Pancreas (tissue), 10 donors: Measurements from ENCODE around the gene FAM181A. TPM values are rescaled to one million over a fixed set of nuclear protein-coding genes. Genes with fewer than 3 reads are reported as not detected.
A peak's percentile ranks its signal among the peaks of the same experiment; 100 is the strongest.

Source experiments
- ATAC-seq, 4 donors: fragments of 200-7000 bp; cut with Tn5 transposase; one replicate each; pipeline versions ENCODE4 v1.8.0 to v1.9.1; 2020; ENCODE audit warnings: mild to moderate bottlenecking in 4 of 4, moderate library complexity in 4 of 4
- DNase-seq, 6 donors: peaks; one replicate each; pipeline ENCODE4 v3.0.0-alpha.2; 2020
- FAIRE-seq: peaks from 2 replicates; lab custom pipeline; 2012; peaks lifted over from hg19 to GRCh38; lab: Jason Lieb, UNC
- H3K27ac ChIP-seq, 4 donors: fragments of 200-600 bp; sonication (generic); 1 replicate in 3 of 4; 2 replicates in 1 of 4; pipeline versions ENCODE4 v1.5.0 to v1.8.0; 2020
- H3K27me3 ChIP-seq, 4 donors: fragments of 200-600 bp; one replicate each; pipeline ENCODE4 v1.8.0; 2021
- H3K36me3 ChIP-seq, 3 donors: fragments of 200-600 bp; sonication (generic) in 1 of 3; one replicate each; pipeline versions ENCODE4 v1.5.0 to v1.8.0; 2020 to 2021
- H3K4me1 ChIP-seq, 3 donors: fragments of 200-600 bp; one replicate each; pipeline ENCODE4 v1.8.0; 2021
- H3K4me3 ChIP-seq, 4 donors: fragments of 200-600 bp; sonication (generic) in 2 of 4; one replicate each; pipeline versions ENCODE4 v1.5.0 to v1.8.0; 2020 to 2021
- H3K9me3 ChIP-seq, 4 donors: fragments of 200-600 bp; one replicate each; pipeline ENCODE4 v1.8.0; 2021
- WGBS, 2 donors: extraction: QIAGEN DNeasy Blood & Tissue Kit; methylation state at CpG; one replicate each; pipeline ENCODE4 v1.1.7; 2013; 5-methylcytosine and 5-hydroxymethylcytosine counted together
- intact Hi-C, 3 donors: fragments of 100-400 bp; cut with DNase I; formaldehyde crosslinking; loops; one replicate each; pipeline versions ENCODE4 v1.11.1 to v1.14.2; 2022
- polyA plus RNA-seq, 2 donors: library from polyadenylated mRNA; stranded (reverse); fragments of 200-250 nt; gene quantifications; one replicate each; pipeline ENCODE4 v1.2.3, GENCODE V29; 2013
- total RNA-seq, 6 donors: library from RNA; stranded (reverse); fragmentation: NEBNext Ultra II Directional in 4 of 6; extraction: Animal tissue kit (Norgen Biotek cat#: 25700) in 4 of 6; gene quantifications; one replicate each; pipeline versions ENCODE4 v1.2.1 to v1.2.4, GENCODE V29; 2021 to 2023
- TF ChIP-seq, protein P1 (sequence below), 4 donors: fragments of 200-600 bp; sonication (generic) in 3 of 4; IDR thresholded peaks; one replicate each; pipeline versions ENCODE4 v1.5.0 to v1.8.0; 2021; ENCODE audit warnings: antibody characterized with exemption in 4 of 4
- donor health status: healthy with polysubstance abuse.
- donor health status: DM: no; HTN: no; CAD: no; lungs with moderate emphysema.
- donor health status: DM: no; HTN: no; CAD: no.
- donor health status: control.
- donor health status: control.
- donor health status: Bipolar disorder and iron deficiency.
- donor health status: DM: yes; HTN: yes; CAD: no.
- donor health status: DM: no; HTN: no; CAD: no.
- donor health status: DM: no; HTN: no; CAD: no.
- donor health status: DM: yes; HTN: yes; CAD: no.

Gene FAM181A
- total and polyA plus RNA-seq, 8 donors, result not detected

DNA sequence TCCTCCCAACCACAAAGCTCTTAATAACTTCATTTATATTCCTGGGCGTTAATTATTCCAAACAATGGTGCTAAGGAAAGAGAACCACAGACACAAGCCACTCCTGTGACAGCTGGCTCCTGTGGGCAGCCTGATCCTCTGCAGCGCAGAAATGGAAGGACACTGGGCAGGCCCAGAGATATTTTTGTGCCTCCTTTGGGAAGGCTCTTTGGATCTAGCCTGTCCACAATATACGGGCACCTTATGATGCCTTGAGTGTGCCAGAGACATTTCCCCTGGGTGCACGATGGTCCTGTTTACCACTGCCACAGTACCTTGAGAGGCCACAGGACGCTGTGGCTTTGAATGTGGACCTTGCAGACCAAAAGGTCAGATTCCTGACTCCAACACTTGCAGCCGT is 47.2 kb downstream of the FAM181A start:
- TF ChIP-seq, protein P1, sequence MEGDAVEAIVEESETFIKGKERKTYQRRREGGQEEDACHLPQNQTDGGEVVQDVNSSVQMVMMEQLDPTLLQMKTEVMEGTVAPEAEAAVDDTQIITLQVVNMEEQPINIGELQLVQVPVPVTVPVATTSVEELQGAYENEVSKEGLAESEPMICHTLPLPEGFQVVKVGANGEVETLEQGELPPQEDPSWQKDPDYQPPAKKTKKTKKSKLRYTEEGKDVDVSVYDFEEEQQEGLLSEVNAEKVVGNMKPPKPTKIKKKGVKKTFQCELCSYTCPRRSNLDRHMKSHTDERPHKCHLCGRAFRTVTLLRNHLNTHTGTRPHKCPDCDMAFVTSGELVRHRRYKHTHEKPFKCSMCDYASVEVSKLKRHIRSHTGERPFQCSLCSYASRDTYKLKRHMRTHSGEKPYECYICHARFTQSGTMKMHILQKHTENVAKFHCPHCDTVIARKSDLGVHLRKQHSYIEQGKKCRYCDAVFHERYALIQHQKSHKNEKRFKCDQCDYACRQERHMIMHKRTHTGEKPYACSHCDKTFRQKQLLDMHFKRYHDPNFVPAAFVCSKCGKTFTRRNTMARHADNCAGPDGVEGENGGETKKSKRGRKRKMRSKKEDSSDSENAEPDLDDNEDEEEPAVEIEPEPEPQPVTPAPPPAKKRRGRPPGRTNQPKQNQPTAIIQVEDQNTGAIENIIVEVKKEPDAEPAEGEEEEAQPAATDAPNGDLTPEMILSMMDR (IDR thresholded peaks at IDR 0.05), result no peak
- no peaks in the 10 kb centered on the region for H3K27me3 ChIP-seq
- intact Hi-C loops, result no loop called here
- no peaks in the 10 kb centered on the region for H3K9me3 ChIP-seq
- H3K36me3 ChIP-seq, result no peaks in the 10 kb centered on the region
- no peak overlapping the region for H3K4me3 ChIP-seq
- no peak overlapping the region for H3K27ac ChIP-seq
- ATAC-seq (no peak), FAIRE-seq (no peak), DNase-seq (no peak)
- no peaks in the 10 kb centered on the region for H3K4me1 ChIP-seq
- 79 to 84% methylated on average over 6 of the region's 6 CpGs for WGBS, 2 donors

DNA sequence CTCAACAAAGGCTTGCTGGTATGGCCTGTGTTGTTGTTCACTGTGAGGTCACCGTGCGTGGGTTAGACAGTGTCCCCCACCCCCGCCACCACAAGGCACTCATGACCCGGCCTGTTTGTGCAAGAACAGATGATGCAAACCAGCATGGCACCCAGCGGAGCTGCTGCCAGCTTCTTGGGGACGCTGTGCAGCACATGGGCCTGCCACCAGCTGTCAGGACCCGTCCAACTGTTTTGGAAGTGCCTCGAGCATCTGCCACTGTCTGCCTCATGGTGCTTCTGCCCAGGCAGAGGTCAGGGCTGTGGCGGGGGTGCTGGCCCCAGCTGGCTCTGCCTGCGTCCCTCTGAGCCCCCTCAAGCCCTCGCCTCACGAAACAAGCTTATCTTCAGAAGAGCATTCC is 47.7 kb downstream of the FAM181A start:
- H3K4me3 ChIP-seq, result no peak overlapping the region
- DNase-seq, result peak in 1 of 6 donors; percentile 8

DNA sequence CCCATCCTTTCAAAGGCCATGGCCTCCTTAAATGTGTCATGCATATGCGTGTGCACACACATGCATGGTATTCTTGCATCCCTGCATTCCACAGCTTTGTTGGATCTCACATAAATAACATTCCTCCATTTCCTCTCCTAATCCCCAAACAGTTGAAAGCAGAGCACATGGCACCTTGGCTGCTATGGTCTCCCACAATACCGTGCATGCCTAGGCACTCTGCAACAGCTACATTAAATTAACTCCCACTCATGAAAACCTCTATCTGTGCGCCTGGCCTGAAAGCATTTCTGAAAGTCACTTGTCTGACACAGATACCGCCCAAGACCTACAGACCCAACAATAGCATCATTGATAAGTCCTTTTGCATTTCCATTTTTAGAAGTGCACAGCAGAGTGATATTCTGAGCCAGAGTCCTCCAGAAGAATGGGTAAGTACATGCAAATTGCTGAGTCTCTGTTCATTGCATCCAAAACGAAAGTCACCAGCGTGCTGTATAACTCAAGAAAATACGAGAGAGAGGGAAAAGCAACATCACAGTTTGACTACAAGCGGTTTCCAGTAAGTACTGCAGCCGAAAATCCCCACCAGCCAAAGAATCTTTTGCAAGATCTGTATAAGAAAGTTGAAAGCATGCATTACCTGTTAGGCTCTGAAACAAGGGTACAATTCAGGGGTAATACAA is 48.8 kb downstream of the FAM181A start:
- Histone ChIP-seq H3K27ac (no peak overlapping the region), H3K36me3 (no peaks in the 10 kb centered on the region), H3K4me1 (no peaks in the 10 kb centered on the region), H3K27me3 (no peaks in the 10 kb centered on the region), H3K4me3 (no peak overlapping the region), H3K9me3 (no peaks in the 10 kb centered on the region)
- intact Hi-C loops, result no loop called here
- DNase-seq (no peak), ATAC-seq (no peak), FAIRE-seq (no peak)
- WGBS, 2 donors, result 62 to 69% methylated on average over 9 of the region's 9 CpGs
- TF ChIP-seq, protein P1 (IDR thresholded peaks at IDR 0.05), result no peak

More for the DNA sequence above, 47.7 kb downstream of the FAM181A start:
- ATAC-seq (no peak), FAIRE-seq (no peak)
- Histone ChIP-seq H3K4me1 (no peaks in the 10 kb centered on the region), H3K27ac (no peak overlapping the region), H3K9me3 (no peaks in the 10 kb centered on the region), H3K27me3 (no peaks in the 10 kb centered on the region), H3K36me3 (no peaks in the 10 kb centered on the region)
- 81 to 94% methylated on average over 12 of the region's 12 CpGs for WGBS, 2 donors
- TF ChIP-seq, protein P1 (IDR thresholded peaks at IDR 0.05), result no peak
- intact Hi-C loops, result no loop called here

DNA sequence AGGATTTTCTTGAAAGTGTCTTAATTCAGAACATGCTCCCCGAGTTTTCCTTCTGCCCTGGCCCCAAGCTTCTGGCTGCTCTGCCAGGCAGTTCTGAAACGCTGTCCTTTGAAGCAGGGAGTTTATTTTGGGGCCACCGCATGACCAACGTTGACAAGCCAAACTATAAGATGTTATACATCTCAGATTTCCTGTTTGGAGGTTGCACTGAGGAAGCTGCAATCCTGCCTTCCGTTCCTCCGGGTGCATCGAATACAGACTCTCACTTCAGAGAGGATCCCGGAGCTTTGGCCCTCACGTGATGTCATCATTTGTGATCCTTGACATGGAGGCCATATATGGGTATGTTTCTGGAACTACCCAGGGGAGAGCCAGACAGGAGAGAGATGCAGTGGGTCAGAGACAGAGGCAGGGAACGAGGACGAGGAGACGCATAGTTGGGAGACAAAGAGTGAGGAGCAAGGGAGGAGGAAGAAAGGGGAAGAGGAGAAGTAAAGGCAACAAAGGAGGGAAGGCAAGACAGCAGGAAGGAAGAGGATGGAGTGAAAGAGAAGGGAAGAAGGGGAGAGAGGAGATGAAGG is 49.4 kb downstream of the FAM181A start, which contains the start of gene ASB2:
Gene ASB2, minus strand, starts transcription at position 94 of the 581 bp plus-strand sequence. CDS start 12,031 bp downstream, outside the sequence.
- H3K4me1 ChIP-seq, result no peaks in the 10 kb centered on the region
- ATAC-seq (no peak), FAIRE-seq (no peak), DNase-seq (no peak)
- no peaks in the 10 kb centered on the region for H3K27me3 ChIP-seq
- no peak within 1 kb of the TSS for H3K27ac ChIP-seq
- WGBS, 2 donors, result 44 to 52% methylated on average over 12 of the region's 12 CpGs
- H3K9me3 ChIP-seq, result no peaks in the 10 kb centered on the region
- no peak within 1 kb of the TSS for H3K4me3 ChIP-seq
- H3K36me3 ChIP-seq, result no peaks in the 10 kb centered on the region
- intact Hi-C loops, result no loop called here
- TF ChIP-seq, protein P1 (IDR thresholded peaks at IDR 0.05), result no peak

DNA sequence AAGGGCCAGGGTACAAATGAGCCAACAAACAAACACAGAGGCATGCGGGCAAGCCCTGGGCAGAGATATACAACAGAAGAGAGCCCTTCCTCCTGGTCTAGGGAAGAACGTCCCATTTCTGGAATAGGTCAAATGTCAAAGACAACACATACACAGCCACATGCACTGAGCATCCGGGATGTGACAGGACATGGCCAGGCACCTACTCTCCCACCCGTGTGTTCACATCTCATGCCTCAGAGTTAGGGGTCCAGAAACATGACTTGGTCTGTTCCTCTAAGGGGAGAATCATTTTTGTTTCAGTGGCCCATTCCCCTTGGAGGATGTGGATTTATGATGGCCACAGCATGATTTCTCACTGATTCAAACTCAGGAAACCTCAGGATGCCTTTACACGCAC is 50.0 kb downstream of the FAM181A start:
- no peaks in the 10 kb centered on the region for H3K36me3 ChIP-seq
- no peaks in the 10 kb centered on the region for H3K4me1 ChIP-seq
- H3K4me3 ChIP-seq, result no peak overlapping the region
- H3K9me3 ChIP-seq, result no peaks in the 10 kb centered on the region
- H3K27me3 ChIP-seq, result no peaks in the 10 kb centered on the region
- TF ChIP-seq, protein P1 (IDR thresholded peaks at IDR 0.05), result no peak
- 61 to 75% methylated on average over 5 of the region's 5 CpGs for WGBS, 2 donors
- H3K27ac ChIP-seq, result no peak overlapping the region
- DNase-seq, result no peak
- no peak for ATAC-seq
- intact Hi-C loops, result no loop called here
- FAIRE-seq, result no peak
